Lower leg skin (tissue), 4 donors: Measurements from ENCODE around the gene NEDD9. TPM values are rescaled to one million over a fixed set of nuclear protein-coding genes. Genes with fewer than 3 reads are reported as not detected.

ENCODE experiments used
- DNase-seq, 2 donors: peaks; one replicate each; pipeline ENCODE4 v3.0.0-alpha.2; 2019; ENCODE audit warnings: low spot score in 2 of 2
- H3K4me3 ChIP-seq: fragments of 200-600 bp; sonication (generic); 2 replicates; pipeline ENCODE4 v1.5.1; 2017; ENCODE audit warnings: mild to moderate bottlenecking, low read depth; ENCODE audit not compliant: poor library complexity, severe bottlenecking
- POLR2A ChIP-seq, 2 donors: fragments of 450-650 bp; IDR thresholded peaks; one replicate each; pipeline ENCODE4 v1.6.1; 2016 to 2017; ENCODE audit warnings: antibody characterized with exemption in 2 of 2, mild to moderate bottlenecking in 1 of 2, moderate library complexity in 1 of 2
- WGBS, 2 donors: methylation state at CpG; one replicate each; pipeline ENCODE4 v1.1.5; 2018; 5-methylcytosine and 5-hydroxymethylcytosine counted together
- intact Hi-C: fragments of 100-400 bp; cut with DNase I; formaldehyde crosslinking; loops from one replicate; pipeline ENCODE4 v1.15.0; 2023; ENCODE audit warnings: low total_unique reads
- total RNA-seq, 4 donors: library from RNA; depleted of rRNA; stranded (reverse); fragments of >200 nt; gene quantifications; one replicate each; pipeline ENCODE4 v1.1.0, GENCODE V29; 2016
- TF ChIP-seq, protein P1 (sequence below), 3 donors: fragments of 450-650 bp; IDR thresholded peaks; one replicate each; pipeline ENCODE4 v1.5.1; 2016; ENCODE audit warnings: antibody characterized with exemption in 3 of 3, mild to moderate bottlenecking in 3 of 3, moderate library complexity in 2 of 3

The NEDD9 gene
- total RNA-seq, 4 donors from 2014 or later, result 26.8 to 46.0 (median 32.6) TPM

DNA sequence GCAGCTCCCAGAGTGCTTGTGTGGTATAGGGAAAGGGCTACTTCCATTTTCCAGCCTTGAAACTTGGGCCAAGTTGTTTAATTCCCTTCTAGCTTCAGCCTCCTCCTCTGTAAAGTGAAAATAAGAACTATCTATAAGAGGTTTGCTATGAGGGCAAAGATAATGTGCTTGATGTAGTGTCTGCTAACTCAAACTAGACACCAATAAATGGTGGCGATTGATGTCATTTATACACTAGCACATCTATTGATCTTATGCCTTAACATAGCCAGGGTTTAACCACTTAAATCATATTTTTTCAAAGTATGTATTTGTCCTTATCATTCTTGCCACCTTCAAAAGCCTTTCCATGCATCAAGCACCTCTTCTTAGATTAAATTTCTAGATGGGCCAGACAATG lies 55.2 kb downstream of the NEDD9 start:
- DNase-seq, result no peak
- TF ChIP-seq, protein P1, sequence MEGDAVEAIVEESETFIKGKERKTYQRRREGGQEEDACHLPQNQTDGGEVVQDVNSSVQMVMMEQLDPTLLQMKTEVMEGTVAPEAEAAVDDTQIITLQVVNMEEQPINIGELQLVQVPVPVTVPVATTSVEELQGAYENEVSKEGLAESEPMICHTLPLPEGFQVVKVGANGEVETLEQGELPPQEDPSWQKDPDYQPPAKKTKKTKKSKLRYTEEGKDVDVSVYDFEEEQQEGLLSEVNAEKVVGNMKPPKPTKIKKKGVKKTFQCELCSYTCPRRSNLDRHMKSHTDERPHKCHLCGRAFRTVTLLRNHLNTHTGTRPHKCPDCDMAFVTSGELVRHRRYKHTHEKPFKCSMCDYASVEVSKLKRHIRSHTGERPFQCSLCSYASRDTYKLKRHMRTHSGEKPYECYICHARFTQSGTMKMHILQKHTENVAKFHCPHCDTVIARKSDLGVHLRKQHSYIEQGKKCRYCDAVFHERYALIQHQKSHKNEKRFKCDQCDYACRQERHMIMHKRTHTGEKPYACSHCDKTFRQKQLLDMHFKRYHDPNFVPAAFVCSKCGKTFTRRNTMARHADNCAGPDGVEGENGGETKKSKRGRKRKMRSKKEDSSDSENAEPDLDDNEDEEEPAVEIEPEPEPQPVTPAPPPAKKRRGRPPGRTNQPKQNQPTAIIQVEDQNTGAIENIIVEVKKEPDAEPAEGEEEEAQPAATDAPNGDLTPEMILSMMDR (IDR thresholded peaks at IDR 0.05), result no peak
- no peak for TF ChIP-seq POLR2A (IDR thresholded peaks at IDR 0.05)
- intact Hi-C loops, result no loop called here
- WGBS, 2 donors, result 96% methylated on average over 1 of the region's 1 CpG
- H3K4me3 ChIP-seq, result no peak overlapping the region

DNA sequence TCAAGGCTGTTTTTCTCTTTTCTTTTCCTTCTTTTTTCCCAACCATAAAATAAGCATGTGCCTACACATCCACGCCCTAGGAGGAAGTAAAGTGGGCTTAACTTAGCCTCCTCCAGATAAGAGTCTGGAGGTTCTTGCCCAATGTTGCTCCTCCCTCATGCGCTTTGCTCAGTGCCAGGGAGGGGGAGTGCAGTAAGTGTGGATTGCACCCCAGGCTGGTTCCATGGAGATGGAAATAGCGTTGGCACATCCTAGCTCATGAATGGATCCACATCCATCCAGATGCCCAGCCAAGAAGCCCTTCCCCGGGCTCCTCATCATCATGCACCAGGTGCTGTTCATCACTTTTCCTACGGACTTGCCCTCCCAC lies 58.2 kb downstream of the NEDD9 start:
- WGBS, 2 donors, result 92% methylated on average over 5 of the region's 5 CpGs
- no peak for TF ChIP-seq POLR2A (IDR thresholded peaks at IDR 0.05)
- TF ChIP-seq, protein P1 (IDR thresholded peaks at IDR 0.05), result no peak
- intact Hi-C loops, result no loop called here
- H3K4me3 ChIP-seq, result no peak overlapping the region
- DNase-seq, result no peak

GRCh38 chr6:11172501-11173327 lies 59.8 kb downstream of the NEDD9 start:
- peak; percentile 34 to 91 for DNase-seq
- WGBS, 2 donors, result 30% methylated on average over 17 of the region's 17 CpGs
- TF ChIP-seq, protein P1 (IDR thresholded peaks at IDR 0.05), result peak in 1 of 3 donors; percentile 36
- no peak for TF ChIP-seq POLR2A (IDR thresholded peaks at IDR 0.05)
- intact Hi-C loops, result no loop called here
- H3K4me3 ChIP-seq, result no peak overlapping the region

GRCh38 chr6:11171952-11172351 lies 60.5 kb downstream of the NEDD9 start:
- TF ChIP-seq POLR2A (IDR thresholded peaks at IDR 0.05), result no peak
- TF ChIP-seq, protein P1 (IDR thresholded peaks at IDR 0.05), result no peak
- H3K4me3 ChIP-seq, result no peak overlapping the region
- no peak for DNase-seq
- WGBS, 2 donors, result 93 to 96% methylated on average over 13 of the region's 13 CpGs
- intact Hi-C loops, result no loop called here

- no peak for DNase-seq
- intact Hi-C loops, result no loop called here
- WGBS, 2 donors, result 60 to 68% methylated on average over 7 of the region's 7 CpGs
- TF ChIP-seq, protein P1 (IDR thresholded peaks at IDR 0.05), result no peak
- no peak for TF ChIP-seq POLR2A (IDR thresholded peaks at IDR 0.05)
- no peak overlapping the region for H3K4me3 ChIP-seq
Measured at GRCh38 chr6:11168091-11168635, 64.3 kb downstream of the NEDD9 start.
